Calu3 (cell line): ENCODE data around the gene HS3ST4. TPM values are rescaled to one million over a fixed set of nuclear protein-coding genes. Genes with fewer than 3 reads are reported as not detected.

Experiments used
- BruUV-seq: library from RNA; stranded (reverse); fragments of 400-500 nt; replicated peaks from 2 replicates; lab custom pipeline; 2021; lab: Mats Ljungman, UMichigan
- CTCF ChIA-PET: fragments of 300-600 bp; sonication (Branson Sonifier 250); formaldehyde crosslinking; loops from one replicate; lab custom pipeline; 2022; ENCODE audit warnings: antibody characterized with exemption; lab: Charles Lee
- DNase-seq: peaks from one replicate; pipeline ENCODE4 v3.0.0; 2022
- H3K27ac Mint-ChIP-seq: one replicate; pipeline ENCODE4 v1.8.0; 2022; ENCODE audit warnings: mixed read lengths; ENCODE audit not compliant: unreplicated experiment
- H3K27me3 Mint-ChIP-seq: one replicate; pipeline ENCODE4 v1.8.0; 2022; ENCODE audit warnings: mixed read lengths; ENCODE audit not compliant: unreplicated experiment
- H3K36me3 Mint-ChIP-seq: one replicate; pipeline ENCODE4 v1.8.0; 2022; ENCODE audit warnings: mild to moderate bottlenecking, moderate library complexity, mixed read lengths; ENCODE audit not compliant: insufficient read depth, unreplicated experiment
- H3K4me1 Mint-ChIP-seq: one replicate; pipeline ENCODE4 v1.8.0; 2022; ENCODE audit warnings: mild to moderate bottlenecking, low read depth, mixed read lengths; ENCODE audit not compliant: unreplicated experiment
- H3K4me3 Mint-ChIP-seq: one replicate; pipeline ENCODE4 v1.8.0; 2022; ENCODE audit warnings: mild to moderate bottlenecking, low read depth, moderate library complexity, mixed read lengths; ENCODE audit not compliant: unreplicated experiment
- H3K9me3 Mint-ChIP-seq: one replicate; pipeline ENCODE4 v1.8.0; 2022; ENCODE audit warnings: low read depth, mixed read lengths; ENCODE audit not compliant: unreplicated experiment
- intact Hi-C: fragments of 100-400 bp; cut with micrococcal nuclease; formaldehyde crosslinking; loops from one replicate; pipeline ENCODE4 v1.10.0; 2022; ENCODE audit not compliant: unreplicated experiment
- total RNA-seq: library from RNA; stranded (reverse); gene quantifications from 2 replicates; pipeline ENCODE4 v1.2.3, GENCODE V29; 2022
- TF ChIP-seq, protein P1 (sequence below): fragments of 200-600 bp; IDR thresholded peaks from one replicate; pipeline ENCODE4 v1.8.0; 2022; ENCODE audit warnings: antibody characterized with exemption; ENCODE audit not compliant: unreplicated experiment

Gene HS3ST4
- total RNA-seq, 1 experiment from 2014 or later = not detected

DNA sequence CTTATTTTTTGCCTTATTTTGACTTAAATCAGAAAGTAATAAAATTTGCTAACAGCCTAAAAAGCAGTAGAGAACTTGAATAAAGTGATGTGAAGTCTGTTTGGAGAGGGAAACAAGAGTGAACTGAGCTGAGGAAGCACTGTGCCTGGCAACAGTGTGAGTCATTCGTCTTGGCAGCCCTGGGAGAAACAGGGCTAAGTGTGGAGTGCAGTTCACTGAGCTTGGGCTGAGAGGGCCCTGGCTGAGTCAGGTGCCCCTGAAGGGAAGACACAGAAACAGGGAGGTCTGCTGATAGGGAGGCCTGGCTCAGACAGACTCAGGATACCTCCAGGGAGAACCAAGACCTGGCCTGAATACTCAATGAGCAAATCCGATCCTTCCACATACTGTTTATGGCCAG, 132.1 kb downstream of the HS3ST4 start:
- H3K36me3 Mint-ChIP-seq = no peaks in the 10 kb centered on the region
- DNase-seq = no peak
- intact Hi-C loops = no loop called here
- TF ChIP-seq, protein P1, sequence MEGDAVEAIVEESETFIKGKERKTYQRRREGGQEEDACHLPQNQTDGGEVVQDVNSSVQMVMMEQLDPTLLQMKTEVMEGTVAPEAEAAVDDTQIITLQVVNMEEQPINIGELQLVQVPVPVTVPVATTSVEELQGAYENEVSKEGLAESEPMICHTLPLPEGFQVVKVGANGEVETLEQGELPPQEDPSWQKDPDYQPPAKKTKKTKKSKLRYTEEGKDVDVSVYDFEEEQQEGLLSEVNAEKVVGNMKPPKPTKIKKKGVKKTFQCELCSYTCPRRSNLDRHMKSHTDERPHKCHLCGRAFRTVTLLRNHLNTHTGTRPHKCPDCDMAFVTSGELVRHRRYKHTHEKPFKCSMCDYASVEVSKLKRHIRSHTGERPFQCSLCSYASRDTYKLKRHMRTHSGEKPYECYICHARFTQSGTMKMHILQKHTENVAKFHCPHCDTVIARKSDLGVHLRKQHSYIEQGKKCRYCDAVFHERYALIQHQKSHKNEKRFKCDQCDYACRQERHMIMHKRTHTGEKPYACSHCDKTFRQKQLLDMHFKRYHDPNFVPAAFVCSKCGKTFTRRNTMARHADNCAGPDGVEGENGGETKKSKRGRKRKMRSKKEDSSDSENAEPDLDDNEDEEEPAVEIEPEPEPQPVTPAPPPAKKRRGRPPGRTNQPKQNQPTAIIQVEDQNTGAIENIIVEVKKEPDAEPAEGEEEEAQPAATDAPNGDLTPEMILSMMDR = no peak
- no peaks in the 10 kb centered on the region for H3K4me1 Mint-ChIP-seq
- no peak overlapping the region for H3K27ac Mint-ChIP-seq
- H3K9me3 Mint-ChIP-seq = peaks cover 6% of the 10 kb centered on the region
- no peak overlapping the region for H3K4me3 Mint-ChIP-seq
- no TSS peak for BruUV-seq
- CTCF ChIA-PET = no interaction called here
- H3K27me3 Mint-ChIP-seq = no peaks in the 10 kb centered on the region

DNA sequence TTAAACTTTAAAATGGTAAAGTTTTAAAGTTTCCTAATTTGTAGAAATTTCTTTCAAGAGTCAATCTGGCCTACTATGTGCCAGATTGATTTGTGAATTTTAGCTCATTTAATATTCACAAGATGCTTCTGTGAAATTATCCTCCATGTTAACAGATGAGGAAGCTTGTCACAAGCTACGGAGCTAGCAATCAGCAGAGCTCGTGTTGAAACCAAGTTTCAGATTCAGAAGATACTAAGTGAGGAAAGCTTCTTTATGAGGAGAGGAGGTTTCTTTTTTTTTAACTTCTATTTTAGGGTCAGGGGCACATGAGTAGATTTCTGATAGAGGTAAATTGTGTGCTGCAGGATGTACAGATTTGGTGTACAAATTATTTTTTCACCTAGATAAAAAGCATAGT, 135.9 kb downstream of the HS3ST4 start:
- DNase-seq = no peak
- no peak overlapping the region for H3K27ac Mint-ChIP-seq
- H3K4me3 Mint-ChIP-seq = no peak overlapping the region
- no peaks in the 10 kb centered on the region for H3K27me3 Mint-ChIP-seq
- peaks cover 5% of the 10 kb centered on the region for H3K9me3 Mint-ChIP-seq
- no TSS peak for BruUV-seq
- CTCF ChIA-PET = no interaction called here
- H3K4me1 Mint-ChIP-seq = no peaks in the 10 kb centered on the region
- no peaks in the 10 kb centered on the region for H3K36me3 Mint-ChIP-seq
- TF ChIP-seq, protein P1 = no peak
- intact Hi-C loops = no loop called here

DNA sequence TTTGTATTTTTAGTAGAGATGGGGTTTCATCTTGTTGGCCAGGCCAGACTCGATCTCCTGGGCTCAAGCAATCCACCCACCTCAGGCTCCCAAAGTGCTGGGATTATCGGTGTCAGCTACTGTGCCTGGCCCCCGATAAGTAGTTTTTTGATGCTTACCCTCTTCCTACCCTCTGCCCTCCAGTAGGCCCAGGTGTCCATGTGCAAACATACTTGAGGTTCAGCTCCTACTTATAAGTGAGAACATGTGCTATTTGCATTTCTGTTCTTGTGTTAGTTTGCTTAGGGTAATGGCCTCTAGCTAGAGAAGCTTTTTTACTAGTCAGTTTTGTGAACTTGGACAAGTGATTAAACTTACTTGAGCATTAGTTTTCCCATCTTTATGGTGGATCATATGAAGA, 136.8 kb downstream of the HS3ST4 start:
- CTCF ChIA-PET = no interaction called here
- no peaks in the 10 kb centered on the region for H3K4me1 Mint-ChIP-seq
- no peak overlapping the region for H3K4me3 Mint-ChIP-seq
- peaks cover 5% of the 10 kb centered on the region for H3K9me3 Mint-ChIP-seq
- H3K27me3 Mint-ChIP-seq = no peaks in the 10 kb centered on the region
- intact Hi-C loops = no loop called here
- H3K36me3 Mint-ChIP-seq = no peaks in the 10 kb centered on the region
- BruUV-seq = no TSS peak
- no peak overlapping the region for H3K27ac Mint-ChIP-seq
- TF ChIP-seq, protein P1 = no peak
- DNase-seq = no peak

DNA sequence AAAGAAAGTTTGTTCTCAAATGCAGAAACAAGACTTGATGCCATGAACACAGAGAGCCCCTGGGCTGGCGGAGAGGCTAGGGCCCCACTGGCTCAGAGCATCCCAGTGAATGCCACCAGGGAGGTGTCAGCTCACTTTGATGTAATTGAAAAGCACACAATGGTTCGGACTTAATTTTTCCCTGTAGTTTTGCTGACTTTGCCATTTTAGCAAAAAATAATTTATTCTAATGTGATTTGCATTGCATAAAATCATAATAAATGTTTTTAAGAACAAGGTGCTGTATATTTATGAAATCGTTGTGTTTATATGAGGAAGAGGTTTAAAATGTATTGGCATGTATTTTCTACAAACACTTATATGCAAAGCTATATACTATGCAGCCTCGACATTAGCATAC, 140.5 kb downstream of the HS3ST4 start:
- H3K9me3 Mint-ChIP-seq = peaks cover 2% of the 10 kb centered on the region
- H3K4me1 Mint-ChIP-seq = no peaks in the 10 kb centered on the region
- no peak overlapping the region for H3K4me3 Mint-ChIP-seq
- intact Hi-C loops = no loop called here
- no TSS peak for BruUV-seq
- no peaks in the 10 kb centered on the region for H3K36me3 Mint-ChIP-seq
- TF ChIP-seq, protein P1 = no peak
- H3K27me3 Mint-ChIP-seq = peaks cover 8% of the 10 kb centered on the region
- H3K27ac Mint-ChIP-seq = no peak overlapping the region
- CTCF ChIA-PET = no interaction called here
- DNase-seq = no peak
